ENCODE data around the gene CBX1. TPM values are rescaled to one million over a fixed set of nuclear protein-coding genes. Genes with fewer than 3 reads are reported as not detected.

The CBX1 gene
- total and polyA plus RNA-seq, 2 of the 13 experiments (the other 11 are each of a cell fraction or from before 2014, with no cell fraction given): 17.8 to 108 TPM

DNA sequence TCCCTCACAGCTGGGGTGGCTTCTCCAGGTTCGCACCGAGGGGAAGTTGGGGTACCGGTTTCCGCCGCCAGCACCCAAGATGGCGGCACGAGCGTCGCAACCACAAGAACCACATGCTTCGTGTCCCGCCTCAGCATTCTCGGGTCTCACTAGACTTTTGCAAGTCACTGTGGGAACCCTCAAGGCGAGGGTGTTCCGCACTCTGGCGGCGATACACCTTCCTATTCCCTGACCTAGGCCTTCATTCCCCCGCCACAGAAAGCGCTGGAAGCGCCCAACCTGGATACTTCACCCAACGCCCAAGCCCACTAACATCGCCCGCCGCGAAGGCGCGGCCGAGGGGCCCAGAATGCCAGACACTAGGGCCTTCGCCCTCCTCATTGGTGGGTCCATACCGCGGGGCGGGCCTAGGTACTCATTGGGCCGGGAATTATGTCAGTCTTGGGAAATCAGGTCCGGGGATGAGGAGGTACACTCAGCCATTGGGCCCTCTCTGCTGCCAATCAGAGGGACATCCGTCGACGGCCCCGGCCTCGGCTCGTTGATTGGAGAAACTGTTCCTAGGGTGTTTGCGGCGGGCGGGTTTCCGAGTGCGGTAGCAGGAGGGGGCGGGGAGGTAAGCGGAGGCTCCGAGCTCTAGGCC lies 53.4 kb downstream of the CBX1 start, which contains the start of gene NFE2L1 (continued):
- TF ChIP-seq, protein P1, sequence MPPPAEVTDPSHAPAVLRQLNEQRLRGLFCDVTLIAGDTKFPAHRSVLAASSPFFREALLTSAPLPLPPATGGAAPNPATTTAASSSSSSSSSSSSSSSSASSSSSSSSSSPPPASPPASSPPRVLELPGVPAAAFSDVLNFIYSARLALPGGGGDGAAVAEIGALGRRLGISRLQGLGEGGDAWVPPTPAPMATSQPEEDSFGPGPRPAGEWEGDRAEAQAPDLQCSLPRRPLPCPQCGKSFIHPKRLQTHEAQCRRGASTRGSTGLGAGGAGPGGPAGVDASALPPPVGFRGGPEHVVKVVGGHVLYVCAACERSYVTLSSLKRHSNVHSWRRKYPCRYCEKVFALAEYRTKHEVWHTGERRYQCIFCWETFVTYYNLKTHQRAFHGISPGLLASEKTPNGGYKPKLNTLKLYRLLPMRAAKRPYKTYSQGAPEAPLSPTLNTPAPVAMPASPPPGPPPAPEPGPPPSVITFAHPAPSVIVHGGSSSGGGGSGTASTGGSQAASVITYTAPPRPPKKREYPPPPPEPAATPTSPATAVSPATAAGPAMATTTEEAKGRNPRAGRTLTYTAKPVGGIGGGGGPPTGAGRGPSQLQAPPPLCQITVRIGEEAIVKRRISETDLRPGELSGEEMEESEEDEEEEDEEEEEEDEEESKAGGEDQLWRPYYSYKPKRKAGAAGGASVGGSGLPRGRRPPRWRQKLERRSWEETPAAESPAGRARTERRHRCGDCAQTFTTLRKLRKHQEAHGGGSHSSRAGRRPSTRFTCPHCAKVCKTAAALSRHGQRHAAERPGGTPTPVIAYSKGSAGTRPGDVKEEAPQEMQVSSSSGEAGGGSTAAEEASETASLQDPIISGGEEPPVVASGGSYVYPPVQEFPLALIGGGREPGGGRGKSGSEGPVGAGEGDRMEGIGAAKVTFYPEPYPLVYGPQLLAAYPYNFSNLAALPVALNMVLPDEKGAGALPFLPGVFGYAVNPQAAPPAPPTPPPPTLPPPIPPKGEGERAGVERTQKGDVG (CRISPR knock-in tag; IDR thresholded peaks at IDR 0.05; ENCODE audit: borderline replicate concordance): peak; percentile 98; the same call in 1 of the 2 replicates
- peak; percentile 79; the same call in 1 of the 2 replicates for TF ChIP-seq ZNF572 (CRISPR knock-in tag; IDR thresholded peaks at IDR 0.05)
- TF ChIP-seq, protein P2, sequence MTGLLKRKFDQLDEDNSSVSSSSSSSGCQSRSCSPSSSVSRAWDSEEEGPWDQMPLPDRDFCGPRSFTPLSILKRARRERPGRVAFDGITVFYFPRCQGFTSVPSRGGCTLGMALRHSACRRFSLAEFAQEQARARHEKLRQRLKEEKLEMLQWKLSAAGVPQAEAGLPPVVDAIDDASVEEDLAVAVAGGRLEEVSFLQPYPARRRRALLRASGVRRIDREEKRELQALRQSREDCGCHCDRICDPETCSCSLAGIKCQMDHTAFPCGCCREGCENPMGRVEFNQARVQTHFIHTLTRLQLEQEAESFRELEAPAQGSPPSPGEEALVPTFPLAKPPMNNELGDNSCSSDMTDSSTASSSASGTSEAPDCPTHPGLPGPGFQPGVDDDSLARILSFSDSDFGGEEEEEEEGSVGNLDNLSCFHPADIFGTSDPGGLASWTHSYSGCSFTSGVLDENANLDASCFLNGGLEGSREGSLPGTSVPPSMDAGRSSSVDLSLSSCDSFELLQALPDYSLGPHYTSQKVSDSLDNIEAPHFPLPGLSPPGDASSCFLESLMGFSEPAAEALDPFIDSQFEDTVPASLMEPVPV (CRISPR knock-in tag; IDR thresholded peaks at IDR 0.05): peak; percentile 87
- TF ChIP-seq, protein P3, sequence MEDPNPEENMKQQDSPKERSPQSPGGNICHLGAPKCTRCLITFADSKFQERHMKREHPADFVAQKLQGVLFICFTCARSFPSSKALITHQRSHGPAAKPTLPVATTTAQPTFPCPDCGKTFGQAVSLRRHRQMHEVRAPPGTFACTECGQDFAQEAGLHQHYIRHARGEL (CRISPR knock-in tag; IDR thresholded peaks at IDR 0.05): no peak
- no peak; the same call in 1 of the 2 replicates for TF ChIP-seq MTA1 (CRISPR knock-in tag; IDR thresholded peaks at IDR 0.05; ENCODE audit: borderline replicate concordance)
- TF ChIP-seq, protein P4, sequence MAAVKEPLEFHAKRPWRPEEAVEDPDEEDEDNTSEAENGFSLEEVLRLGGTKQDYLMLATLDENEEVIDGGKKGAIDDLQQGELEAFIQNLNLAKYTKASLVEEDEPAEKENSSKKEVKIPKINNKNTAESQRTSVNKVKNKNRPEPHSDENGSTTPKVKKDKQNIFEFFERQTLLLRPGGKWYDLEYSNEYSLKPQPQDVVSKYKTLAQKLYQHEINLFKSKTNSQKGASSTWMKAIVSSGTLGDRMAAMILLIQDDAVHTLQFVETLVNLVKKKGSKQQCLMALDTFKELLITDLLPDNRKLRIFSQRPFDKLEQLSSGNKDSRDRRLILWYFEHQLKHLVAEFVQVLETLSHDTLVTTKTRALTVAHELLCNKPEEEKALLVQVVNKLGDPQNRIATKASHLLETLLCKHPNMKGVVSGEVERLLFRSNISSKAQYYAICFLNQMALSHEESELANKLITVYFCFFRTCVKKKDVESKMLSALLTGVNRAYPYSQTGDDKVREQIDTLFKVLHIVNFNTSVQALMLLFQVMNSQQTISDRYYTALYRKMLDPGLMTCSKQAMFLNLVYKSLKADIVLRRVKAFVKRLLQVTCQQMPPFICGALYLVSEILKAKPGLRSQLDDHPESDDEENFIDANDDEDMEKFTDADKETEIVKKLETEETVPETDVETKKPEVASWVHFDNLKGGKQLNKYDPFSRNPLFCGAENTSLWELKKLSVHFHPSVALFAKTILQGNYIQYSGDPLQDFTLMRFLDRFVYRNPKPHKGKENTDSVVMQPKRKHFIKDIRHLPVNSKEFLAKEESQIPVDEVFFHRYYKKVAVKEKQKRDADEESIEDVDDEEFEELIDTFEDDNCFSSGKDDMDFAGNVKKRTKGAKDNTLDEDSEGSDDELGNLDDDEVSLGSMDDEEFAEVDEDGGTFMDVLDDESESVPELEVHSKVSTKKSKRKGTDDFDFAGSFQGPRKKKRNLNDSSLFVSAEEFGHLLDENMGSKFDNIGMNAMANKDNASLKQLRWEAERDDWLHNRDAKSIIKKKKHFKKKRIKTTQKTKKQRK (IDR thresholded peaks at IDR 0.05; ENCODE audit: low read length): peak; percentile 90
- TF ChIP-seq ATF7-NPFF (CRISPR knock-in tag; IDR thresholded peaks at IDR 0.05; ENCODE audit: low read depth): no peak
- no peak for TF ChIP-seq TCF7 (IDR thresholded peaks at IDR 0.05; ENCODE audit: low read depth)
- TF ChIP-seq ZFYVE20 (CRISPR knock-in tag; IDR thresholded peaks at IDR 0.05; ENCODE audit: borderline replicate concordance, low read depth): 0 out of 2 replicates have a peak, but pooled peaks have one; percentile 54
- peak; percentile 43; the same call in 1 of the 2 replicates for TF ChIP-seq CEBPG (CRISPR knock-in tag; IDR thresholded peaks at IDR 0.05)
- no peak for TF ChIP-seq CCAR2 (optimal IDR thresholded peaks at IDR 0.05; ENCODE audit: low read depth, low read length)
- TF ChIP-seq, protein P5, sequence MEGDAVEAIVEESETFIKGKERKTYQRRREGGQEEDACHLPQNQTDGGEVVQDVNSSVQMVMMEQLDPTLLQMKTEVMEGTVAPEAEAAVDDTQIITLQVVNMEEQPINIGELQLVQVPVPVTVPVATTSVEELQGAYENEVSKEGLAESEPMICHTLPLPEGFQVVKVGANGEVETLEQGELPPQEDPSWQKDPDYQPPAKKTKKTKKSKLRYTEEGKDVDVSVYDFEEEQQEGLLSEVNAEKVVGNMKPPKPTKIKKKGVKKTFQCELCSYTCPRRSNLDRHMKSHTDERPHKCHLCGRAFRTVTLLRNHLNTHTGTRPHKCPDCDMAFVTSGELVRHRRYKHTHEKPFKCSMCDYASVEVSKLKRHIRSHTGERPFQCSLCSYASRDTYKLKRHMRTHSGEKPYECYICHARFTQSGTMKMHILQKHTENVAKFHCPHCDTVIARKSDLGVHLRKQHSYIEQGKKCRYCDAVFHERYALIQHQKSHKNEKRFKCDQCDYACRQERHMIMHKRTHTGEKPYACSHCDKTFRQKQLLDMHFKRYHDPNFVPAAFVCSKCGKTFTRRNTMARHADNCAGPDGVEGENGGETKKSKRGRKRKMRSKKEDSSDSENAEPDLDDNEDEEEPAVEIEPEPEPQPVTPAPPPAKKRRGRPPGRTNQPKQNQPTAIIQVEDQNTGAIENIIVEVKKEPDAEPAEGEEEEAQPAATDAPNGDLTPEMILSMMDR (CRISPR knock-in tag; IDR thresholded peaks at IDR 0.05): no peak
- peak; percentile 83; the same call in 1 of the 2 replicates for TF ChIP-seq ZNF296 (CRISPR knock-in tag; conservative IDR thresholded peaks at IDR 0.05)
- no peak for TF ChIP-seq NFE2 (CRISPR knock-in tag; IDR thresholded peaks at IDR 0.05)
- TF ChIP-seq TBX3 (IDR thresholded peaks at IDR 0.05; ENCODE audit: borderline replicate concordance): peak; percentile 68; the same call in 1 of the 2 replicates
- TF ChIP-seq NFYB (CRISPR knock-in tag; IDR thresholded peaks at IDR 0.05): peak; percentile 97
- peak; percentile 89; the same call in 1 of the 2 replicates for TF ChIP-seq ZNF598 (CRISPR knock-in tag; IDR thresholded peaks at IDR 0.05; ENCODE audit: borderline replicate concordance)
